NCI-H510A (cell line): ENCODE results near the gene KIF26A.

ENCODE experiments used
- DNase-seq: peaks from one replicate; lab custom pipeline; 2025; lab: John Stamatoyannopoulos, UW

KIF26A gene

GRCh38 chr14:104112609-104113571, 25.5 kb upstream of the KIF26A start:
- no peak for DNase-seq

GRCh38 chr14:104113631-104114420, 24.6 kb upstream of the KIF26A start:
- no peak for DNase-seq

- DNase-seq = no peak
Observed at GRCh38 chr14:104114421-104115130, 23.8 kb upstream of the KIF26A start.

- no peak for DNase-seq
Observed at GRCh38 chr14:104115131-104115600, 23.2 kb upstream of the KIF26A start.

- no peak for DNase-seq
Observed at GRCh38 chr14:104115691-104116287, 22.6 kb upstream of the KIF26A start.

- no peak for DNase-seq
Observed at GRCh38 chr14:104116288-104116755, 22.1 kb upstream of the KIF26A start.

GRCh38 chr14:104116756-104117340, 21.5 kb upstream of the KIF26A start:
- DNase-seq = no peak

- DNase-seq = no peak
Observed at GRCh38 chr14:104117341-104118005, 20.9 kb upstream of the KIF26A start.

- no peak for DNase-seq
Observed at GRCh38 chr14:104118006-104118844, 20.2 kb upstream of the KIF26A start.

GRCh38 chr14:104119119-104119487, 19.3 kb upstream of the KIF26A start:
- no peak for DNase-seq

GRCh38 chr14:104119488-104120251, 18.7 kb upstream of the KIF26A start:
- DNase-seq = no peak

GRCh38 chr14:104120281-104120741, 18.1 kb upstream of the KIF26A start:
- DNase-seq = no peak

GRCh38 chr14:104121142-104121541, 17.2 kb upstream of the KIF26A start:
- no peak for DNase-seq

- no peak for DNase-seq
Observed at GRCh38 chr14:104123879-104124278, 14.5 kb upstream of the KIF26A start.

GRCh38 chr14:104125011-104125410, 13.4 kb upstream of the KIF26A start:
- no peak for DNase-seq

- DNase-seq = no peak
Observed at GRCh38 chr14:104126753-104127152, 11.6 kb upstream of the KIF26A start.

- DNase-seq = no peak
Observed at GRCh38 chr14:104128981-104129380, 9.4 kb upstream of the KIF26A start.

GRCh38 chr14:104129556-104129955, 8.8 kb upstream of the KIF26A start:
- no peak for DNase-seq
